Neural progenitor cell (in vitro differentiated cells): ENCODE results near the gene B3GNT5.

Experiments used
- CTCF ChIP-seq: fragments of 200-600 bp; sonication (generic); IDR thresholded peaks from 2 replicates; pipeline ENCODE4 v1.5.1; 2017; ENCODE audit warnings: antibody characterized with exemption, mild to moderate bottlenecking
- EZH2phosphoT487 ChIP-seq: fragments of 200-600 bp; sonication (generic); IDR thresholded peaks from 2 replicates; pipeline ENCODE4 v1.6.1; 2017; ENCODE audit warnings: antibody characterized with exemption

- no peak for TF ChIP-seq EZH2phosphoT487
- no peak for TF ChIP-seq CTCF
These were observed 66.3 kb downstream of the B3GNT5 start for GRCh38 chr3:183319371-183319770.
